ENCODE data around the gene TPPP3.
"Not testable (repeated sequence)": the region's sequence is repeated elsewhere in the genome, so short reads cannot be mapped to it uniquely, and the experiment has no call there.

TPPP3 gene

GRCh38 chr16:67426022-67426421, 32.7 kb upstream of the TPPP3 start:
- no peak for DNase-seq (ENCODE audit: low read depth)

- no peak for DNase-seq (ENCODE audit: low read depth)
Observed at GRCh38 chr16:67425580-67425979, 32.3 kb upstream of the TPPP3 start.

- DNase-seq (ENCODE audit: low read depth): no peak
Observed at GRCh38 chr16:67425061-67425460, 31.8 kb upstream of the TPPP3 start.

- no peak for DNase-seq (ENCODE audit: low read depth)
Observed at GRCh38 chr16:67424261-67424615, 30.9 kb upstream of the TPPP3 start.

GRCh38 chr16:67423611-67424260, 30.4 kb upstream of the TPPP3 start:
- DNase-seq (ENCODE audit: low read depth): no peak

GRCh38 chr16:67423015-67423414, 29.7 kb upstream of the TPPP3 start:
- no peak for DNase-seq (ENCODE audit: low read depth)

- no peak for DNase-seq (ENCODE audit: low read depth)
Observed at GRCh38 chr16:67421030-67421429, 27.7 kb upstream of the TPPP3 start.

GRCh38 chr16:67419931-67420330, 26.6 kb upstream of the TPPP3 start:
- DNase-seq (ENCODE audit: low read depth): no peak

- no peak for DNase-seq (ENCODE audit: low read depth)
Observed at GRCh38 chr16:67419502-67419901, 26.2 kb upstream of the TPPP3 start.

GRCh38 chr16:67417333-67418061, 24.2 kb upstream of the TPPP3 start:
- no peak for DNase-seq (ENCODE audit: low read depth)

GRCh38 chr16:67415872-67416793, 22.8 kb upstream of the TPPP3 start, which contains the start of gene ZDHHC1:
Gene ZDHHC1, minus strand, starts transcription at chr16:67416477. Its CDS starts 8,702 bp downstream, at chr16:67407775.
- DNase-seq (ENCODE audit: low read depth): no peak

GRCh38 chr16:67415421-67415820, 22.1 kb upstream of the TPPP3 start:
- DNase-seq (ENCODE audit: low read depth): not testable (repeated sequence)

GRCh38 chr16:67413978-67414911, 20.9 kb upstream of the TPPP3 start:
- no peak for DNase-seq (ENCODE audit: low read depth)

- no peak for DNase-seq (ENCODE audit: low read depth)
Observed at GRCh38 chr16:67412294-67412693, 19.0 kb upstream of the TPPP3 start.

GRCh38 chr16:67411339-67411738, 18.0 kb upstream of the TPPP3 start:
- DNase-seq (ENCODE audit: low read depth): no peak

- no peak for DNase-seq (ENCODE audit: low read depth)
Observed at GRCh38 chr16:67409631-67410030, 16.3 kb upstream of the TPPP3 start.

GRCh38 chr16:67407788-67408452, 14.6 kb upstream of the TPPP3 start:
- DNase-seq (ENCODE audit: low read depth): no peak

- no peak for DNase-seq (ENCODE audit: low read depth)
Observed at GRCh38 chr16:67407176-67407787, 14.0 kb upstream of the TPPP3 start.

- DNase-seq (ENCODE audit: low read depth): peak; percentile 74
Observed at GRCh38 chr16:67406111-67406971, 13.0 kb upstream of the TPPP3 start.

GRCh38 chr16:67405336-67405735, 12.0 kb upstream of the TPPP3 start:
- no peak for DNase-seq (ENCODE audit: low read depth)
